ENCODE data around the gene LCA5. TPM values are rescaled to one million over a fixed set of nuclear protein-coding genes. Genes with fewer than 3 reads are reported as not detected.

The LCA5 gene
- total RNA-seq, 1 donor from 2014 or later = 4.3 TPM

- Mint-ChIP-seq H3K27me3 (ENCODE audit: unreplicated experiment) (no peaks in the 10 kb centered on the region), H3K9me3 (ENCODE audit: unreplicated experiment) (peaks cover 6% of the 10 kb centered on the region), H3K4me1 (ENCODE audit: unreplicated experiment) (no peaks in the 10 kb centered on the region), H3K4me3 (ENCODE audit: unreplicated experiment) (no peak overlapping the region), H3K36me3 (ENCODE audit: unreplicated experiment) (peaks cover 15% of the 10 kb centered on the region), H3K27ac (ENCODE audit: unreplicated experiment) (no peak overlapping the region)
- no peak for DNase-seq (ENCODE audit: extremely low spot score, unreplicated experiment)
- TF ChIP-seq CTCF (IDR thresholded peaks at IDR 0.05) = no peak
These were observed 24.1 kb downstream of the LCA5 start for GRCh38 chr6:79513111-79513510.

GRCh38 chr6:79512014-79512413, 25.2 kb downstream of the LCA5 start:
- Mint-ChIP-seq H3K4me1 (ENCODE audit: unreplicated experiment) (no peaks in the 10 kb centered on the region), H3K36me3 (ENCODE audit: unreplicated experiment) (peaks cover 15% of the 10 kb centered on the region), H3K4me3 (ENCODE audit: unreplicated experiment) (no peak overlapping the region), H3K27ac (ENCODE audit: unreplicated experiment) (no peak overlapping the region), H3K9me3 (ENCODE audit: unreplicated experiment) (peaks cover 6% of the 10 kb centered on the region), H3K27me3 (ENCODE audit: unreplicated experiment) (no peaks in the 10 kb centered on the region)
- no peak for TF ChIP-seq CTCF (IDR thresholded peaks at IDR 0.05)
- no peak for DNase-seq (ENCODE audit: extremely low spot score, unreplicated experiment)

- no peak overlapping the region for H3K4me3 Mint-ChIP-seq (ENCODE audit: unreplicated experiment)
- H3K27ac Mint-ChIP-seq (ENCODE audit: unreplicated experiment) = no peak overlapping the region
- peaks cover 6% of the 10 kb centered on the region for H3K9me3 Mint-ChIP-seq (ENCODE audit: unreplicated experiment)
- no peaks in the 10 kb centered on the region for H3K27me3 Mint-ChIP-seq (ENCODE audit: unreplicated experiment)
- DNase-seq (ENCODE audit: extremely low spot score, unreplicated experiment) = no peak
- TF ChIP-seq CTCF (IDR thresholded peaks at IDR 0.05) = no peak
- peaks cover 15% of the 10 kb centered on the region for H3K36me3 Mint-ChIP-seq (ENCODE audit: unreplicated experiment)
- no peaks in the 10 kb centered on the region for H3K4me1 Mint-ChIP-seq (ENCODE audit: unreplicated experiment)
These were observed 26.5 kb downstream of the LCA5 start for GRCh38 chr6:79510707-79511106.

DNA sequence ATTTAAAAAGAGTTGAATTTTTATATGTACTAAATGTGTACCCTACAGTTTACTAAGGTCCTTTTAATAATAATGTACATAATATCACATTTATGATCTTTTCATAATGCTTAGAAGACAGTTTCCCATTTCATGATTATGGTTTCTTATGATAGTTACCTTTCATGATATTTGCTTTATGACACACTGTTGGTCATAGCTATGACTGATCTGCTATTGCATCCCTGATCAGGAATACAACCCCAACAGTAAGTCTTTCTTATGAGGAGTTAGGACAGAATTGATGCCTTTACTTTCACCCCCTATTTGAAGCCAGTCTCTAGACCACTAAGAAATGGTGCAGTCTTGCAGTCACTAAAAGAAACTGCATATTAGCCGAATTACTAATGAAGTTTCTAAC, 31.0 kb downstream of the LCA5 start:
- DNase-seq (ENCODE audit: extremely low spot score, unreplicated experiment) = no peak
- no peak for TF ChIP-seq CTCF (IDR thresholded peaks at IDR 0.05)
- no peaks in the 10 kb centered on the region for H3K4me1 Mint-ChIP-seq (ENCODE audit: unreplicated experiment)
- no peak overlapping the region for H3K27ac Mint-ChIP-seq (ENCODE audit: unreplicated experiment)
- peaks cover 6% of the 10 kb centered on the region for H3K9me3 Mint-ChIP-seq (ENCODE audit: unreplicated experiment)
- no peak overlapping the region for H3K4me3 Mint-ChIP-seq (ENCODE audit: unreplicated experiment)
- peaks cover 5% of the 10 kb centered on the region for H3K36me3 Mint-ChIP-seq (ENCODE audit: unreplicated experiment)
- H3K27me3 Mint-ChIP-seq (ENCODE audit: unreplicated experiment) = no peaks in the 10 kb centered on the region

GRCh38 chr6:79504372-79504771, 32.9 kb downstream of the LCA5 start:
- no peaks in the 10 kb centered on the region for H3K27me3 Mint-ChIP-seq (ENCODE audit: unreplicated experiment)
- no peaks in the 10 kb centered on the region for H3K9me3 Mint-ChIP-seq (ENCODE audit: unreplicated experiment)
- H3K4me1 Mint-ChIP-seq (ENCODE audit: unreplicated experiment) = no peaks in the 10 kb centered on the region
- no peak for TF ChIP-seq CTCF (IDR thresholded peaks at IDR 0.05)
- DNase-seq (ENCODE audit: extremely low spot score, unreplicated experiment) = no peak
- H3K27ac Mint-ChIP-seq (ENCODE audit: unreplicated experiment) = no peak overlapping the region
- H3K36me3 Mint-ChIP-seq (ENCODE audit: unreplicated experiment) = no peaks in the 10 kb centered on the region
- H3K4me3 Mint-ChIP-seq (ENCODE audit: unreplicated experiment) = no peak overlapping the region
